Measurements from ENCODE around the gene CTU2. TPM values are rescaled to one million over a fixed set of nuclear protein-coding genes. Genes with fewer than 3 reads are reported as not detected.

The CTU2 gene
- total and polyA plus RNA-seq, 9 of the 15 experiments (the other 6 are each of a cell fraction or from before 2014, with no cell fraction given): 1.3 to 105 (median 23.2) TPM

GRCh38 chr16:88764913-88765349 is 58.6 kb downstream of the CTU2 start:
- CTCF ChIA-PET (ENCODE audit: low intra/inter-chr PET ratio): no interaction called here
- Histone ChIP-seq H3K4me2 (ENCODE audit: insufficient read depth, low read length) (no peak overlapping the region), H3K4me1 (replicated peaks in 1 of 2; ENCODE audit: control insufficient read depth in 2 of 2, insufficient read depth in 2 of 2, low read length in 2 of 2) (peaks cover 40 to 99% of the 10 kb centered on the region in 2 experiments), H2AFZ (ENCODE audit: low read depth, low read length) (no peak overlapping the region), H4K20me1 (replicated peaks; ENCODE audit: control insufficient read depth, insufficient read depth, low read length) (peaks cover 81% of the 10 kb centered on the region), H3K9me3 (replicated peaks; ENCODE audit: control insufficient read depth, insufficient read depth, low read depth, low read length) (no peaks in the 10 kb centered on the region), H3K4me3 (no peak overlapping the region), H3K27me3 (ENCODE audit: control insufficient read depth in 2 of 2, insufficient read depth in 2 of 2, low read length in 2 of 2) (no peaks in the 10 kb centered on the region), H3K27ac (ENCODE audit: extremely low read depth, low read depth, low read length) (no peak overlapping the region; the same call in 2 of the 3 replicates), H3K9ac (ENCODE audit: insufficient read depth in 1 of 2, low read depth in 2 of 2, low read length in 2 of 2) (peak overlapping the region in 1 of 2 experiments; percentile 66; a peak in 2 of 4 replicates), H3K36me3 (ENCODE audit: control insufficient read depth, insufficient read depth, low read length) (peaks cover 89% of the 10 kb centered on the region), H3K79me2 (ENCODE audit: control insufficient read depth, insufficient read depth, low read length) (peaks cover 100% of the 10 kb centered on the region), H3K9me1 (ENCODE audit: control insufficient read depth, insufficient read depth, low read length) (peaks cover 33% of the 10 kb centered on the region)
- POLR2A ChIA-PET: interaction anchor here (3.0 to 5.6 kb wide), 2 partner anchors 11 to 16 kb away, joined by 11 to 26 read pairs; no protein-coding TSS in a partner anchor
- in situ Hi-C loops (cut with MboI) (no loop called here), intact Hi-C loops (cut with micrococcal nuclease) (no loop called here)
- BruUV-seq (replicated peaks): no TSS peak
- DNase-seq (ENCODE audit: extremely low read depth in 1 of 4, low spot score in 3 of 4) (no peak), ATAC-seq (no peak), FAIRE-seq (no peak)
- WGBS (ENCODE audit: insufficient coverage, low coverage, missing lambda C conversion rate): 93% methylated on average over 9 of the region's 9 CpGs
- no peak for TF ChIP-seq CBX2 (IDR thresholded peaks at IDR 0.05; ENCODE audit: insufficient read depth, low read length, poor library complexity, severe bottlenecking)
- no peak for TF ChIP-seq SRSF7 (optimal IDR thresholded peaks at IDR 0.05; ENCODE audit: low read depth, low read length)
- no peak for TF ChIP-seq KDM4B (IDR thresholded peaks at IDR 0.05; ENCODE audit: borderline replicate concordance in 2 of 2, low read depth in 1 of 2)
- 0 out of 2 replicates have a peak, but pooled peaks have one; percentile 23 for TF ChIP-seq RBFOX2 (IDR thresholded peaks at IDR 0.05; ENCODE audit: low read depth, low read length)
- no peak for TF ChIP-seq ERF (CRISPR knock-in tag; IDR thresholded peaks at IDR 0.05)
- TF ChIP-seq POLR2A (conservative IDR thresholded peaks at IDR 0.05): peak; percentile 37
- no peak for TF ChIP-seq PTBP1 (IDR thresholded peaks at IDR 0.05; ENCODE audit: low read depth, low read length)
- TF ChIP-seq CREB3L1 (IDR thresholded peaks at IDR 0.05; ENCODE audit: borderline replicate concordance, low read depth): no peak
- TF ChIP-seq RFX5 (IDR thresholded peaks at IDR 0.05; ENCODE audit: low read depth, low read length): no peak
- no peak for TF ChIP-seq KLF16 (IDR thresholded peaks at IDR 0.05)
- TF ChIP-seq ZNF408 (CRISPR knock-in tag; IDR thresholded peaks at IDR 0.05; ENCODE audit: low read depth): no peak
- TF ChIP-seq GMEB1 (CRISPR knock-in tag; IDR thresholded peaks at IDR 0.05): no peak
- no peak for TF ChIP-seq TFAM (CRISPR knock-in tag; conservative IDR thresholded peaks at IDR 0.05)
- no peak for TF ChIP-seq CREBBP (IDR thresholded peaks at IDR 0.05; ENCODE audit: low read depth, low read length)
- no peak for TF ChIP-seq NFE2L1 (tag; IDR thresholded peaks at IDR 0.05; ENCODE audit: borderline replicate concordance, low read depth)
- TF ChIP-seq ZNF23 (CRISPR knock-in tag; IDR thresholded peaks at IDR 0.05): no peak
- no peak for TF ChIP-seq ATF1 (CRISPR knock-in tag; IDR thresholded peaks at IDR 0.05)
- no peak for TF ChIP-seq ATF1 (tag; IDR thresholded peaks at IDR 0.05)
- no peak for TF ChIP-seq HDAC1 (IDR thresholded peaks at IDR 0.05)
- TF ChIP-seq POLR2G (IDR thresholded peaks at IDR 0.05; ENCODE audit: low read depth, low read length): peak; percentile 63
- no peak for TF ChIP-seq ESRRB (CRISPR knock-in tag; IDR thresholded peaks at IDR 0.05; ENCODE audit: borderline replicate concordance)
- TF ChIP-seq SAFB2 (IDR thresholded peaks at IDR 0.05; ENCODE audit: borderline replicate concordance, low read depth, low read length, severe bottlenecking): no peak
